Epithelial cell of proximal tubule (primary cell): ENCODE measurements around the gene POLD2. TPM values are rescaled to one million over a fixed set of nuclear protein-coding genes. Genes with fewer than 3 reads are reported as not detected.

ENCODE experiments used
- DNase-seq: peaks from one replicate; pipeline ENCODE4 v3.0.0-alpha.2; 2011; ENCODE audit warnings: low read depth
- H3K4me3 ChIP-seq: 2 replicates; pipeline ENCODE4 v1.5.1; 2011; ENCODE audit warnings: low read depth, mild to moderate bottlenecking, low read length
- CTCF ChIP-seq: conservative IDR thresholded peaks from 2 replicates; pipeline ENCODE4 v1.5.1; 2012; ENCODE audit warnings: low read depth, mild to moderate bottlenecking, low read length
- total RNA-seq: library from RNA; depleted of rRNA; stranded (reverse); fragments of >200 nt; gene quantifications from 2 replicates; pipeline ENCODE4 v1.2.3, GENCODE V29; 2015

POLD2 gene
- total RNA-seq, 1 donor from 2014 or later: 92.7 TPM

- DNase-seq: no peak
- no peak within 1 kb of the TSS for H3K4me3 ChIP-seq
- TF ChIP-seq CTCF: no peak
These were observed 18.0 kb upstream of the POLD2 start, which contains the start of gene MYL7 for GRCh38 chr7:44141221-44141850. Gene MYL7, minus strand, starts transcription at chr7:44141332. Its CDS starts 27 bp downstream, at chr7:44141305.

- no peak for TF ChIP-seq CTCF
- DNase-seq: no peak
- no peak overlapping the region for H3K4me3 ChIP-seq
These were observed 17.0 kb upstream of the POLD2 start for GRCh38 chr7:44140341-44140740.

GRCh38 chr7:44139311-44140010, 16.1 kb upstream of the POLD2 start:
- TF ChIP-seq CTCF: no peak

GRCh38 chr7:44138698-44139097, 15.3 kb upstream of the POLD2 start:
- DNase-seq: no peak
- no peak overlapping the region for H3K4me3 ChIP-seq
- TF ChIP-seq CTCF: peak; percentile 21

More at GRCh38 chr7:44139311-44140010, 16.1 kb upstream of the POLD2 start:
- DNase-seq: no peak
- H3K4me3 ChIP-seq: no peak overlapping the region

- no peak for DNase-seq
- no peak for TF ChIP-seq CTCF
- H3K4me3 ChIP-seq: no peak overlapping the region
These were observed 13.4 kb upstream of the POLD2 start for GRCh38 chr7:44136731-44137130.

GRCh38 chr7:44134943-44135628, 11.7 kb upstream of the POLD2 start:
- no peak for DNase-seq
- no peak for TF ChIP-seq CTCF
- H3K4me3 ChIP-seq: no peak overlapping the region
